GM21447 (cell line): ENCODE measurements around the gene SRSF1.
"Not testable (repeated sequence)": the region's sequence is repeated elsewhere in the genome, so short reads cannot be mapped to it uniquely, and the experiment has no call there.

ENCODE experiments used
- ATAC-seq: cut with Tn5 transposase; IDR thresholded peaks from one replicate; pipeline ENCODE4 v1.9.1; 2021; ENCODE audit not compliant: unreplicated experiment

Gene SRSF1

GRCh38 chr17:57966246-57966645 is 40.8 kb downstream of the SRSF1 start:
- ATAC-seq = no peak

- ATAC-seq = no peak
These were observed 41.4 kb downstream of the SRSF1 start for GRCh38 chr17:57965521-57966160.

DNA sequence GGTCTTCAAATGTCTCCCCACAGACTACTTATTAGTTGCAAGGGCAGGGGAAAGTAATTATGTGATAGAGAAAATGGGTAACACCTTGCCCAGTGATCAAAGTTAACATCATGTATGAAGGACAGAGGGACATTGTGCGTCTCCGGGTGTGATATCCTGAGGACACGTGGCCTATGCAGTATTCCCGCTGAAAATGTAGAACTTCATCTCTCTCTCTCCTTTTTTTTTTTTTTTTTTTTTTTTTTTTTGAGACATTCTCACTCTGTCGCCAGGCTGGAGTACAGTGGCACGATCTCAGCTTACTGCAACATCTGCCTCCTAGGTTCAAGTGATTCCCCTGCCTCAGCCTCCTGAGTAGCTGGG is 43.9 kb downstream of the SRSF1 start:
- no peak for ATAC-seq

- ATAC-seq = no peak
These were observed 44.5 kb downstream of the SRSF1 start for GRCh38 chr17:57962279-57963148.

GRCh38 chr17:57959929-57960328 is 47.1 kb downstream of the SRSF1 start:
- no peak for ATAC-seq

DNA sequence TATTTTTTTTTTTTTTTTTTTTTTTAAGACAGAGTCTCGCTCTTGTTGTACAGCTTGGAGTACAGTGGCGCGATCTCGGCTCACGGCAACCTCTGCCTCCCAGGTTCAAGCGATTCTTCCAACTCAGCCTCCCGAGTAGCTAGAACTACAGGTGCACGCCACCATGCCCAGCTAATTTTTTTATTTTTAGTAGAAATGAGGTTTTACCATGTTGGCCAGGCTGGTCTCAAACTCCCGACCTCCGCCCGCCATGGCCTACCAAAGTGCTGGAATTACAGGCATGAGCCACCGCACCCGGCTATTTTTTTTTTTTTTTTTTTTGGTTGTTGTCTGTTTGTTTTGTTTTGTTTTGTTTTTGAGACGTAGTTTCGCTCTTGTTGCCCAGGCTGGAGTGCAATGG is 48.7 kb downstream of the SRSF1 start:
- ATAC-seq = not testable (repeated sequence)

GRCh38 chr17:57957886-57958285 is 49.2 kb downstream of the SRSF1 start:
- no peak for ATAC-seq

- ATAC-seq = no peak
These were observed 49.8 kb downstream of the SRSF1 start for GRCh38 chr17:57957120-57957850.

GRCh38 chr17:57956291-57957119 is 50.5 kb downstream of the SRSF1 start:
- peak; percentile 69 for ATAC-seq

DNA sequence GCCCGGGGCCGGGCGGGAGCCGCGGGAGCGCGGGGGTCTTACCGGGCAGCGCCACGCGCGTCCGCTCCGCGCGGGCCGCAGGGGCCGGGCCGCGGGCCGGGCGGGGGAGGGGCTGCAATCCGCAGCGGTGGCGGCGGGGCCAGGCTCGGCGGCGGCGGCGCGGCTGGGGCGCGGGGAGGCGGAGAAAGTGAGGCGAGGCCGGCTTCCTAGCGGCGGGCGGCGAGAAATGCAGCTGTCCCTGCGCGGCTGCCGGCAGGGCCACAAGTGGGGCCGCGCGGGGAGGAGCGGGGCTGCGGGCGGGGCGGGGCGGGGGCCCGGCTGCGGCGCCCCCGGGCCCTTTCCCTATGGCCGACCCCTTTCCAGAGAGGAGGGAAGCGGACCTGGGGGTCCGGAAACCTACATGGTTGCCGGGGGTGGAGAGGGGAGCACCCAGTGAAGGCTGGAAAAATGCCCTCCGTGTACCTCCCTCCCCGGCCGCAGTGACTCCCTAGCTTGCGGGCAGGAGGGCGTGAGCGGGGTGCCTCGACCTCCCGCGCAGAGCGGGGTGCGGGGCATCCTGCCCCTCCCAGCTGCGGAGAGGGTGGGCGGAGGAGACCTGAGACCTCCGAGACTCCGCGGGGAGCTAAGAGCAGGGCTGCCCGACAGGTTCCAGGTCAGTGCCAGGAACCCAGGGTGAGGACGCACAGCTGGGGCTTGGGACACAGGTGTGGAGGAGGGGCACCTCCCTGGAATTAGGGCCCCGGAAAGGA is 51.7 kb downstream of the SRSF1 start, which contains the start of gene CUEDC1:
TSS of gene CUEDC1 (minus strand) at position 230 of the 749 bp plus-strand sequence. CDS start 69,848 bp downstream, outside the sequence.
- ATAC-seq = no peak

DNA sequence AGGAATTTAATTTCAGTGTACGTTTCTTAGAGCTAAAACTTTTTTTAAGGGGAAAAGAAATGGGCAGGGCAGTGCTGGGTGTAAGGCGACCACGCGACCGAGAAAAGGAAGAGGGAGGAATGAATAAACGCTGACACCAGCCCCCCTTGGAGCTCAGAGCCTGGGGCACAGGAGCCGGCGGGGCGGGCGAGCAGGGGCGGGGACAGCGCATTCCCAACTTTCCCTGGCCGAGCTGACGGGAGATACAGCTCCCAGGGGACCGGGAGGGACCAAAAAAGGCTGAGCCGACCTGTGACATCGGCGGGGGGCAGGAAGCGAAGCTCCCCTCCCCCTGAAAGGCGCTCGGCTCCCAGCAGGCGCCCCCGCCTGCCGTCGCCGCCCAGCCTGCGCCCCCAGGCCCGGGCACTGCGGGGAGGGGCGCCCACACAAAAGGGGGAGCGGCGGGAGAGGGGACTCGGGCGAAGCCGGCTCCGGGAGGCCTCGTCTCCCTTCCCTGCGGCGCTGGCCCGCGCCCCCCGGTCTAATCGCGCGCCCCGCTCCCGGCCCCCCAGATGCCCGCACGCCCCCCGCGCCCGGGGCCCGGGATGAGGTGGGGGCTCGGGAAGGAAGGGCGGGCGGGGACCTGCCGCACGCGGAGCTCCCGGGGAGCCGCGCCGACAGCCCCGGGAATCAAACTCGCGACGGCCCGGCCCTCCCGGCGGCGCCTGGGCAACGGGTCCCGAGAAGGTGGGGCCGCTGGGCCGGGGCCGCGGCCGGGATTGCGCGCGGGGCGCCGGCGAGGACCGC is 52.5 kb downstream of the SRSF1 start:
- no peak for ATAC-seq

GRCh38 chr17:57953705-57954396 is 53.2 kb downstream of the SRSF1 start:
- ATAC-seq = no peak
